Lower leg skin (tissue), 4 donors: Measurements from ENCODE around the gene FZD4. TPM values are rescaled to one million over a fixed set of nuclear protein-coding genes. Genes with fewer than 3 reads are reported as not detected.

Source experiments
- DNase-seq, 2 donors: peaks; one replicate each; pipeline ENCODE4 v3.0.0-alpha.2; 2019; ENCODE audit warnings: low spot score in 2 of 2
- H3K4me3 ChIP-seq: fragments of 200-600 bp; sonication (generic); 2 replicates; pipeline ENCODE4 v1.5.1; 2017; ENCODE audit warnings: mild to moderate bottlenecking, low read depth; ENCODE audit not compliant: poor library complexity, severe bottlenecking
- POLR2A ChIP-seq, 2 donors: fragments of 450-650 bp; IDR thresholded peaks; one replicate each; pipeline ENCODE4 v1.6.1; 2016 to 2017; ENCODE audit warnings: antibody characterized with exemption in 2 of 2, mild to moderate bottlenecking in 1 of 2, moderate library complexity in 1 of 2
- WGBS, 2 donors: methylation state at CpG; one replicate each; pipeline ENCODE4 v1.1.5; 2018; 5-methylcytosine and 5-hydroxymethylcytosine counted together
- intact Hi-C: fragments of 100-400 bp; cut with DNase I; formaldehyde crosslinking; loops from one replicate; pipeline ENCODE4 v1.15.0; 2023; ENCODE audit warnings: low total_unique reads
- total RNA-seq, 4 donors: library from RNA; depleted of rRNA; stranded (reverse); fragments of >200 nt; gene quantifications; one replicate each; pipeline ENCODE4 v1.1.0, GENCODE V29; 2016
- TF ChIP-seq, protein P1 (sequence below), 3 donors: fragments of 450-650 bp; IDR thresholded peaks; one replicate each; pipeline ENCODE4 v1.5.1; 2016; ENCODE audit warnings: antibody characterized with exemption in 3 of 3, mild to moderate bottlenecking in 3 of 3, moderate library complexity in 2 of 3

Gene FZD4
- total RNA-seq, 4 donors from 2014 or later: 10.6 to 15.8 (median 12.9) TPM

DNA sequence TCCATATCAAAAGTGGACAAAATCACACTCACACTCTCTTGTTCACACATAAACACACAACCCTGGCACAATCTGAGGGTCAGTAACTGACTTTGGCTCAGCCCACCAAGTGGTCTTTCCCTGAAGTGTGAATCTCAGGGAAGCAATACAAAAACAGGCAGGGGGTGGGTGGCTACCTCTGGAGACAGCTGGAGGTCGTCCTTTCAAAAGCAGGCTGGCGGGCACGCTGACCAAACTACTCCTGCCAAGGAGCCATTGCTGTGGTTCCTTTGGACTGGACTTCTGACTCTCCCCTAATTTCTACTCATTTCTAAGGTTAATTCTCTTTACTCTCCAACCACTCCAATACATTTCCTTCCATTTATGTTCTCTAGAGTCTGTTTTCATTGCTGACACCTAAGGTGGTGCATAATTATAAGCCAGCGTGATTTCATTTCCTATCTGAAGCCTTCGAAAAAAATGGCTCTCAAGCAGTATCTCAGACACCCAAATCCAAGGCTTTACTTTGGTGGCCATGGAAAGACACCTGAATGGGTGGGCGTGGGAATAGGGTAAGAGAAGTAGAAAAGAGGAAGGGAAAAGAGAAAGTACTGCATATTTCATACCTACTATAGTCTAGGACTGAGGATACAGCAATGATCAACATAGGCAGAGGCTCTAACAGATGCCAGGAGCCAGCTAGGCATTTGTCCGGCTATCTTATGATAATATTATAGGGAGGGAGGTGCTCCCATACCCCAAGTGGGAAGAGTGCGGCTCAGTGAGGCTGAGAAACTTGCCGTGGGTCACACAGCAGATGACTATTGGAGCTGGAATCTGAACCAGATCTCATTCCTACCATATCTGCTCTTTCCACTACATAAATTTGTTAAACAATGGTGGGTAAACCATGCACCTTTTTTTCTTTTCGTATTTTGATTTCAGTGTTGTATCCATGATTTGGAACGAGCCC, 22.0 kb downstream of the FZD4 start:
- intact Hi-C loops: loop anchor here (10.0 kb wide), 1 partner anchor 492 kb away; no protein-coding TSS in a partner anchor
- 71 to 74% methylated on average over 11 of the region's 11 CpGs for WGBS, 2 donors

DNA sequence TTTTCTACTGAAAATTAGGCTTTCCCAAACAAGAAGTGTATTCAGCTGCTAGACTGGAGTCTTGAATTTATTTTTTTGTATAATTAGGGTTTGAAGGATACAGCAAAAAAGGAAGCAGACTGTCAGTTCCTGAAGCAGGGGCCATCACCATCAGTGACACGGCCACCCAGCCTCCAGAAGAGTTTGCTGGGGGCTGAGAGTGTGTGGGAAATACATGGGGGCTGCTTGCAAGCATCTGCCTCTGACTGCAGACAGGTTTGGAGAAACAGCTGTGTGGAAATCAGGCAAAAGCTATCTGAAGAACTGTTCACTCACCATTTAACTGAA, 23.0 kb downstream of the FZD4 start:
- H3K4me3 ChIP-seq: no peak overlapping the region
- WGBS, 2 donors: 40 to 47% methylated on average over 1 of the region's 1 CpG
- TF ChIP-seq, protein P1, sequence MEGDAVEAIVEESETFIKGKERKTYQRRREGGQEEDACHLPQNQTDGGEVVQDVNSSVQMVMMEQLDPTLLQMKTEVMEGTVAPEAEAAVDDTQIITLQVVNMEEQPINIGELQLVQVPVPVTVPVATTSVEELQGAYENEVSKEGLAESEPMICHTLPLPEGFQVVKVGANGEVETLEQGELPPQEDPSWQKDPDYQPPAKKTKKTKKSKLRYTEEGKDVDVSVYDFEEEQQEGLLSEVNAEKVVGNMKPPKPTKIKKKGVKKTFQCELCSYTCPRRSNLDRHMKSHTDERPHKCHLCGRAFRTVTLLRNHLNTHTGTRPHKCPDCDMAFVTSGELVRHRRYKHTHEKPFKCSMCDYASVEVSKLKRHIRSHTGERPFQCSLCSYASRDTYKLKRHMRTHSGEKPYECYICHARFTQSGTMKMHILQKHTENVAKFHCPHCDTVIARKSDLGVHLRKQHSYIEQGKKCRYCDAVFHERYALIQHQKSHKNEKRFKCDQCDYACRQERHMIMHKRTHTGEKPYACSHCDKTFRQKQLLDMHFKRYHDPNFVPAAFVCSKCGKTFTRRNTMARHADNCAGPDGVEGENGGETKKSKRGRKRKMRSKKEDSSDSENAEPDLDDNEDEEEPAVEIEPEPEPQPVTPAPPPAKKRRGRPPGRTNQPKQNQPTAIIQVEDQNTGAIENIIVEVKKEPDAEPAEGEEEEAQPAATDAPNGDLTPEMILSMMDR (IDR thresholded peaks at IDR 0.05): no peak
- no peak for TF ChIP-seq POLR2A (IDR thresholded peaks at IDR 0.05)
- DNase-seq: no peak
- intact Hi-C loops: loop anchor here (10.0 kb wide), 1 partner anchor 493 kb away; no protein-coding TSS in a partner anchor

More for the DNA sequence above, 22.0 kb downstream of the FZD4 start:
- no peak for DNase-seq
- TF ChIP-seq, protein P1 (IDR thresholded peaks at IDR 0.05): no peak
- no peak for TF ChIP-seq POLR2A (IDR thresholded peaks at IDR 0.05)
- no peak overlapping the region for H3K4me3 ChIP-seq

GRCh38 chr11:86931548-86932258, 23.5 kb downstream of the FZD4 start:
- WGBS, 2 donors: 53 to 58% methylated on average over 8 of the region's 8 CpGs
- H3K4me3 ChIP-seq: no peak overlapping the region
- DNase-seq: no peak
- intact Hi-C loops: loop anchor here (10.0 kb wide), 1 partner anchor 493 kb away; no protein-coding TSS in a partner anchor
- TF ChIP-seq POLR2A (IDR thresholded peaks at IDR 0.05): no peak
- TF ChIP-seq, protein P1 (IDR thresholded peaks at IDR 0.05): no peak

DNA sequence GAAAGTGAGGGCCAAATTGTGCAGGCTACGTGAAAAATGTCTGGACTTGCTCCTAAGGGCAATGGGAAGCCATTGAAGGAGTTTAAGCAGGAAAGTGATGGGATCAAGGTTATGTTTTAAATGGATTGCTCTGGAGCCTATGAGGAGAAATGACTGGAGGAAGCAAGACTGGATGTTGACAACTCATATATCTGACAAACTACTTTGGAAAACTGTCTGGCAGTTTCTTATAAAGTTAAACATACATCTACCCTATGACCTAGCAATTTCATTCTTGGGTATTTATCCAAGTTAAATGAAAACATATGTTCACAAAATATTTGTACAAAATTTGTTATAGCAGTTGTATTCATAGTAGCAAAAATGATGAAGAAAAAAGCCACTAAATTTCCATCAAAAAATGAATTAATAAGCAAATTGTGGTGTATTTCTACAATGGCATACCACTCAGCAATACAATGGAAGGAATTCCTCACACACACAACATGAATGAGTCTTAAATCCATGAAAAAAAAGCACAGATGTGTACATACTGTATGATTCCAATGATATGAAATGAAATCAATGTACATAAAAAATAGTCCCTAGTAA, 24.1 kb downstream of the FZD4 start:
- TF ChIP-seq, protein P1 (IDR thresholded peaks at IDR 0.05): no peak
- TF ChIP-seq POLR2A (IDR thresholded peaks at IDR 0.05): no peak
- intact Hi-C loops: loop anchor here (10.0 kb wide), 1 partner anchor 494 kb away; no protein-coding TSS in a partner anchor
- no peak overlapping the region for H3K4me3 ChIP-seq
- DNase-seq: no peak
- 70 to 81% methylated on average over 1 of the region's 1 CpG for WGBS, 2 donors

DNA sequence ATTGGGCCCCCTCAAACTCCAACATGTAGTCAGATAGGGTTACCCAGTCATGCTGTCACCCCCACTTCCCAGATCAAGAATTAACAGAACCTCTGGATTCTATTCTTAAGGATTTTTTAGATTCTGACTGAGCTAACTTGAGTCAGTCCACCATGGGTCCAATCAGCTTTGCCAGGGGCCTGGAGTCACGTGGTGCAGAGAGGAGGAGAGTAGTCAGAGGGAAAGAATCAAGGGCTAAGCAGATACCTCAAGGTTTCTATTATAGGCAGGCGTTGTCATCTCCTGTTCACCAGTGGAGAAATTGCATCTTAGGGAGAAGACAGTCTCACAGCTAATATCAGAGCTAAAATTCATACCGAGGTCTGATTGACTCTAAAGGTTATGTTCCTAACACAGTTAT, 28.2 kb downstream of the FZD4 start:
- intact Hi-C loops: no loop called here
- DNase-seq: no peak
- H3K4me3 ChIP-seq: no peak overlapping the region
- 91 to 92% methylated on average over 3 of the region's 3 CpGs for WGBS, 2 donors
- TF ChIP-seq, protein P1 (IDR thresholded peaks at IDR 0.05): no peak
- no peak for TF ChIP-seq POLR2A (IDR thresholded peaks at IDR 0.05)
